K562 (cell line): ENCODE results near the gene SH3BGRL3. TPM values are rescaled to one million over a fixed set of nuclear protein-coding genes. Genes with fewer than 3 reads are reported as not detected.

Experiments
- ATAC-seq: fragments of 200-7000 bp; cut with Tn5 transposase; 3 replicates; pipeline ENCODE4 v1.9.1; 2020; ENCODE audit warnings: moderate library complexity
- BruUV-seq: library from RNA; stranded (reverse); fragments of 400-500 nt; replicated peaks from 2 replicates; lab custom pipeline; 2021; lab: Mats Ljungman, UMichigan
- CTCF ChIA-PET: fragments of 300-600 bp; formaldehyde crosslinking; extraction: SDS; loops from one replicate; lab custom pipeline; 2021; ENCODE audit warnings: low intra/inter-chr PET ratio; lab: Yijun Ruan, JAX
- POLR2A ChIA-PET: fragments of 300-600, 350-650 bp; sonication (Branson Sonifier 250); formaldehyde crosslinking; extraction: SDS; loops from one replicate; lab custom pipeline; 2021; ENCODE audit warnings: antibody characterized with exemption, inconsistent platforms; lab: Yijun Ruan, JAX
- DNase-seq, 4 experiments: peaks; one replicate each; pipeline versions ENCODE4 v3.0.0 to v3.0.0-alpha.2; 2011 to 2018; ENCODE audit warnings: low spot score in 3 of 4, mixed read lengths in 3 of 4; ENCODE audit errors: extremely low read depth in 1 of 4
- FAIRE-seq: peaks from 2 replicates; lab custom pipeline; 2011; peaks lifted over from hg19 to GRCh38; lab: Jason Lieb, UNC
- H2AFZ ChIP-seq: 2 replicates; pipeline ENCODE4 v1.6.0; 2011; ENCODE audit warnings: low read depth, low read length, control low read depth, inconsistent platforms
- H3K27ac ChIP-seq: fragments of 200-600 bp; 3 replicates; pipeline ENCODE4 v1.8.0; 2011; ENCODE audit warnings: low read depth, mild to moderate bottlenecking, control low read depth, inconsistent platforms, low read length, moderate library complexity, mixed read lengths; ENCODE audit errors: extremely low read depth
- H3K27me3 ChIP-seq, 2 experiments: fragments of 300-600 bp in 1 of 2; 2 replicates in 1 of 2; 3 replicates in 1 of 2; pipeline versions ENCODE4 v1.6.0 to v1.8.0; 2011; ENCODE audit warnings: inconsistent platforms in 2 of 2, low read length in 2 of 2, mild to moderate bottlenecking in 1 of 2, mixed read lengths in 1 of 2, moderate library complexity in 1 of 2; ENCODE audit not compliant: control insufficient read depth in 2 of 2, insufficient read depth in 2 of 2
- H3K36me3 ChIP-seq: fragments of 300-600 bp; 3 replicates; pipeline ENCODE4 v1.8.0; 2011; ENCODE audit warnings: mild to moderate bottlenecking, low read length, inconsistent platforms; ENCODE audit not compliant: control insufficient read depth, insufficient read depth
- H3K4me1 ChIP-seq, 2 experiments: fragments of 200-600 bp in 1 of 2; replicated peaks in 1 of 2; 2 replicates in 1 of 2; 3 replicates in 1 of 2; pipeline versions ENCODE4 v1.5.1 to v1.8.0; 2011; ENCODE audit warnings: inconsistent platforms in 2 of 2, low read length in 2 of 2, mild to moderate bottlenecking in 1 of 2, mixed read lengths in 1 of 2, moderate library complexity in 1 of 2; ENCODE audit not compliant: control insufficient read depth in 2 of 2, insufficient read depth in 2 of 2
- H3K4me2 ChIP-seq: 2 replicates; pipeline ENCODE4 v1.6.1; 2011; ENCODE audit warnings: low read length, control low read depth, inconsistent platforms, mixed read lengths; ENCODE audit not compliant: insufficient read depth
- H3K4me3 ChIP-seq: fragments of 200-600 bp; sonication (generic), shearing (Covaris generic); 2 replicates; pipeline ENCODE4 v1.5.1; 2016; ENCODE audit warnings: control low read depth, inconsistent platforms
- H3K79me2 ChIP-seq: fragments of 200-600 bp; 3 replicates; pipeline ENCODE4 v1.8.0; 2011; ENCODE audit warnings: low read length, inconsistent platforms; ENCODE audit not compliant: control insufficient read depth, insufficient read depth
- H3K9ac ChIP-seq, 2 experiments: 2 replicates each; pipeline versions ENCODE4 v1.6.0 to v1.6.1; 2011; ENCODE audit warnings: low read depth in 2 of 2, low read length in 2 of 2, control low read depth in 1 of 2, inconsistent platforms in 1 of 2, mild to moderate bottlenecking in 1 of 2, mixed read lengths in 1 of 2; ENCODE audit not compliant: insufficient read depth in 1 of 2
- H3K9me1 ChIP-seq: one replicate; pipeline ENCODE4 v1.6.0; 2011; ENCODE audit warnings: inconsistent platforms, mild to moderate bottlenecking, low read length, moderate library complexity; ENCODE audit not compliant: control insufficient read depth, insufficient read depth
- H3K9me3 ChIP-seq: replicated peaks from 2 replicates; pipeline ENCODE4 v1.5.1; 2011; ENCODE audit warnings: low read depth, low read length, inconsistent platforms; ENCODE audit not compliant: control insufficient read depth, insufficient read depth
- H4K20me1 ChIP-seq: replicated peaks from 2 replicates; pipeline ENCODE4 v1.6.1; 2011; ENCODE audit warnings: low read length, inconsistent platforms, mixed read lengths; ENCODE audit not compliant: control insufficient read depth, insufficient read depth
- CXXC5 ChIP-seq: fragments of 250-450 bp; sonication (Bioruptor Pico); IDR thresholded peaks from 2 replicates; pipeline ENCODE4 v1.8.0; 2022; ENCODE audit warnings: inconsistent platforms, mild to moderate bottlenecking, moderate library complexity
- GATAD2B ChIP-seq: fragments of 450-650 bp; IDR thresholded peaks from 2 replicates; pipeline ENCODE4 v1.6.1; 2017; ENCODE audit warnings: mild to moderate bottlenecking, borderline replicate concordance
- NR3C1 ChIP-seq: sonication (generic); formaldehyde crosslinking; IDR thresholded peaks from 2 replicates; pipeline ENCODE4 v1.8.1; 2022; ENCODE audit warnings: missing genetic modification reagents
- POLR2AphosphoS2 ChIP-seq: IDR thresholded peaks from 2 replicates; pipeline ENCODE4 v1.6.1; 2012; ENCODE audit warnings: low read length, improper control_type of control experiment
- SP2 ChIP-seq: IDR thresholded peaks from 2 replicates; pipeline ENCODE4 v1.6.1; 2011; ENCODE audit warnings: mild to moderate bottlenecking, low read depth, low read length, moderate library complexity; ENCODE audit not compliant: poor library complexity, severe bottlenecking; ENCODE audit errors: extremely low read depth
- SRSF3 ChIP-seq: fragments of 200-400 bp; formaldehyde crosslinking; IDR thresholded peaks from 2 replicates; pipeline ENCODE4 v1.6.1; 2016; ENCODE audit warnings: mild to moderate bottlenecking, low read length, moderate library complexity; ENCODE audit not compliant: insufficient read depth
- ZNF121 ChIP-seq: sonication (generic); formaldehyde crosslinking; conservative IDR thresholded peaks from 2 replicates; pipeline ENCODE4 v1.8.0; 2022; ENCODE audit warnings: missing genetic modification reagents
- WGBS: fragments of 100-300 bp; shearing (Covaris generic); methylation state at CpG from one replicate; pipeline ENCODE4 v1.1.6; 2016; ENCODE audit warnings: low coverage, mixed read lengths; ENCODE audit not compliant: insufficient coverage; ENCODE audit errors: missing lambda C conversion rate; 5-methylcytosine and 5-hydroxymethylcytosine counted together
- in situ Hi-C: fragments of 300-500 bp; cut with MboI; formaldehyde crosslinking; loops from 4 replicates; pipeline ENCODE4 v1.15.0; 2018; ENCODE audit warnings: inconsistent platforms, mixed read lengths
- intact Hi-C: fragments of 100-400 bp; cut with micrococcal nuclease; formaldehyde crosslinking; loops from 2 replicates; pipeline ENCODE4 v1.14.2; 2022
- polyA plus RNA-seq, 8 experiments: library from polyadenylated mRNA; depleted of rRNA in 4 of 8; stranded (reverse) in 5 of 8; unstranded in 3 of 8; fragments of >200 nt; fragmentation: Nextera tagmentation in 2 of 8; fragmentation: Illumina TruSeq in 1 of 8; extraction: Ambion mirVana in 2 of 8; extraction: Trizol in 1 of 8; gene quantifications; 2 replicates each; pipeline versions ENCODE4 v1.2.1 to v1.2.3, GENCODE V29; 2011 to 2014; ENCODE audit warnings: inconsistent platforms in 1 of 8, missing spikeins in 1 of 8
- total RNA-seq, 7 experiments: library from RNA; depleted of rRNA in 6 of 7; stranded (reverse); fragments of >200 nt in 6 of 7; fragmentation: Illumina TruSeq in 2 of 7; extraction: Trizol in 2 of 7; gene quantifications; 2 replicates each; pipeline versions ENCODE4 v1.2.1 to v1.2.3, GENCODE V29; 2011 to 2021; ENCODE audit warnings: low replicate concordance in 1 of 7
- TF ChIP-seq, protein P1 (sequence below): fragments of 200-800 bp; sonication (Bioruptor generic); IDR thresholded peaks from 2 replicates; pipeline ENCODE4 v1.6.1; 2017; ENCODE audit warnings: missing genetic modification characterization, missing compliant biosample characterization
- TF ChIP-seq, protein P2 (sequence below): IDR thresholded peaks from 2 replicates; pipeline ENCODE4 v1.6.1; 2014; ENCODE audit warnings: antibody characterized with exemption
- TF ChIP-seq, protein P3 (sequence below): fragments of 250-450 bp; sonication (Bioruptor Pico); IDR thresholded peaks from 2 replicates; pipeline ENCODE4 v1.4.0; 2020; ENCODE audit warnings: mild to moderate bottlenecking

SH3BGRL3 gene
- total and polyA plus RNA-seq, 9 of the 15 experiments (the other 6 are each of a cell fraction or from before 2014, with no cell fraction given) = 30.3 to 140 (median 54.2) TPM

DNA sequence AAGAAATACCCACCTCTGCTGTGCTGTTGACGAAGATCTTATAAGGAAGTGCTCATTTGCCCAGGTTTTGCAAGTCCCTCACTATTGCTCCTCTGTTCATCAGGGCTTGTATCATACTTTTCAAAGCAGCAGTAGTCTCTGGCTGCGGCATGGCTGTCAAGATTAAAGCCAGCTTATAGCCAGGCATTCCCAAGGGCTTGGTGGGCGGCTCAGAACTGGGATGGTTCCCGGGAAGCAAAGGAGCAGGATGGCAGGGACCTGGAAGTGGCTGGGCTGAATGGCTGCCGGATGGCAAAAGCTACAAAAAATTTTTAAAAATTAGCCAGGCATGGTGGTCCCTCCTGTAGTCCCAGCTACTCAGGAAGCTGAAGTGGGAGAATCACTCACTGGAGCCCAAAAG is 16.7 kb upstream of the SH3BGRL3 start:
- Histone ChIP-seq H3K4me2 (no peak overlapping the region), H3K27me3 (no peaks in the 10 kb centered on the region), H3K9me1 (no peaks in the 10 kb centered on the region), H3K9me3 (0 out of 2 replicates have a peak, but pooled peaks cover 2% of the 10 kb centered on the region), H3K4me3 (no peak overlapping the region), H3K4me1 (no peaks in the 10 kb centered on the region), H3K36me3 (peaks cover 98% of the 10 kb centered on the region), H4K20me1 (no peaks in the 10 kb centered on the region), H3K9ac (no peak overlapping the region), H3K79me2 (peaks cover 17% of the 10 kb centered on the region; the same call in 1 of the 3 replicates), H2AFZ (no peak overlapping the region), H3K27ac (no peak overlapping the region)
- DNase-seq = no peak
- in situ Hi-C loops = no loop called here
- BruUV-seq = no TSS peak
- 97% methylated on average over 5 of the region's 5 CpGs for whole genome bisulfite sequencing
- ChIA-PET POLR2A (interaction anchor here (1.2 to 2.4 kb wide), 3 partner anchors 10 to 15 kb away, joined by 3 to 9 read pairs (median 5); partner anchors contain the start of gene SH3BGRL3), CTCF (no interaction called here)
- intact Hi-C loops = no loop called here
- no peak for ATAC-seq
- no peak for FAIRE-seq
- TF ChIP-seq ZNF121 (CRISPR knock-in tag) (no peak), SRSF3 (no peak), NR3C1 (CRISPR knock-in tag) (no peak), SP2 (no peak), GATAD2B (no peak), CXXC5 (no peak), POLR2AphosphoS2 (no peak)
- TF ChIP-seq, protein P1, sequence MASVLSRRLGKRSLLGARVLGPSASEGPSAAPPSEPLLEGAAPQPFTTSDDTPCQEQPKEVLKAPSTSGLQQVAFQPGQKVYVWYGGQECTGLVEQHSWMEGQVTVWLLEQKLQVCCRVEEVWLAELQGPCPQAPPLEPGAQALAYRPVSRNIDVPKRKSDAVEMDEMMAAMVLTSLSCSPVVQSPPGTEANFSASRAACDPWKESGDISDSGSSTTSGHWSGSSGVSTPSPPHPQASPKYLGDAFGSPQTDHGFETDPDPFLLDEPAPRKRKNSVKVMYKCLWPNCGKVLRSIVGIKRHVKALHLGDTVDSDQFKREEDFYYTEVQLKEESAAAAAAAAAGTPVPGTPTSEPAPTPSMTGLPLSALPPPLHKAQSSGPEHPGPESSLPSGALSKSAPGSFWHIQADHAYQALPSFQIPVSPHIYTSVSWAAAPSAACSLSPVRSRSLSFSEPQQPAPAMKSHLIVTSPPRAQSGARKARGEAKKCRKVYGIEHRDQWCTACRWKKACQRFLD (CRISPR knock-in tag) = no peak
- TF ChIP-seq, protein P2, sequence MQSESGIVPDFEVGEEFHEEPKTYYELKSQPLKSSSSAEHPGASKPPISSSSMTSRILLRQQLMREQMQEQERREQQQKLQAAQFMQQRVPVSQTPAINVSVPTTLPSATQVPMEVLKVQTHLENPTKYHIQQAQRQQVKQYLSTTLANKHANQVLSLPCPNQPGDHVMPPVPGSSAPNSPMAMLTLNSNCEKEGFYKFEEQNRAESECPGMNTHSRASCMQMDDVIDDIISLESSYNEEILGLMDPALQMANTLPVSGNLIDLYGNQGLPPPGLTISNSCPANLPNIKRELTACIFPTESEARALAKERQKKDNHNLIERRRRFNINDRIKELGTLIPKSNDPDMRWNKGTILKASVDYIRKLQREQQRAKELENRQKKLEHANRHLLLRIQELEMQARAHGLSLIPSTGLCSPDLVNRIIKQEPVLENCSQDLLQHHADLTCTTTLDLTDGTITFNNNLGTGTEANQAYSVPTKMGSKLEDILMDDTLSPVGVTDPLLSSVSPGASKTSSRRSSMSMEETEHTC = no peak
- TF ChIP-seq, protein P3, sequence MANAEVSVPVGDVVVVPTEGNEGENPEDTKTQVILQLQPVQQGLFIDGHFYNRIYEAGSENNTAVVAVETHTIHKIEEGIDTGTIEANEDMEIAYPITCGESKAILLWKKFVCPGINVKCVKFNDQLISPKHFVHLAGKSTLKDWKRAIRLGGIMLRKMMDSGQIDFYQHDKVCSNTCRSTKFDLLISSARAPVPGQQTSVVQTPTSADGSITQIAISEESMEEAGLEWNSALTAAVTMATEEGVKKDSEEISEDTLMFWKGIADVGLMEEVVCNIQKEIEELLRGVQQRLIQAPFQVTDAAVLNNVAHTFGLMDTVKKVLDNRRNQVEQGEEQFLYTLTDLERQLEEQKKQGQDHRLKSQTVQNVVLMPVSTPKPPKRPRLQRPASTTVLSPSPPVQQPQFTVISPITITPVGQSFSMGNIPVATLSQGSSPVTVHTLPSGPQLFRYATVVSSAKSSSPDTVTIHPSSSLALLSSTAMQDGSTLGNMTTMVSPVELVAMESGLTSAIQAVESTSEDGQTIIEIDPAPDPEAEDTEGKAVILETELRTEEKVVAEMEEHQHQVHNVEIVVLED = no peak
